ENCODE measurements around the gene WDR33. TPM values are rescaled to one million over a fixed set of nuclear protein-coding genes. Genes with fewer than 3 reads are reported as not detected.
A peak's percentile ranks its signal among the peaks of the same experiment; 100 is the strongest.

WDR33 gene
- total and polyA plus RNA-seq, 9 donors, result 16.3 to 56.2 (median 46.7) TPM

DNA sequence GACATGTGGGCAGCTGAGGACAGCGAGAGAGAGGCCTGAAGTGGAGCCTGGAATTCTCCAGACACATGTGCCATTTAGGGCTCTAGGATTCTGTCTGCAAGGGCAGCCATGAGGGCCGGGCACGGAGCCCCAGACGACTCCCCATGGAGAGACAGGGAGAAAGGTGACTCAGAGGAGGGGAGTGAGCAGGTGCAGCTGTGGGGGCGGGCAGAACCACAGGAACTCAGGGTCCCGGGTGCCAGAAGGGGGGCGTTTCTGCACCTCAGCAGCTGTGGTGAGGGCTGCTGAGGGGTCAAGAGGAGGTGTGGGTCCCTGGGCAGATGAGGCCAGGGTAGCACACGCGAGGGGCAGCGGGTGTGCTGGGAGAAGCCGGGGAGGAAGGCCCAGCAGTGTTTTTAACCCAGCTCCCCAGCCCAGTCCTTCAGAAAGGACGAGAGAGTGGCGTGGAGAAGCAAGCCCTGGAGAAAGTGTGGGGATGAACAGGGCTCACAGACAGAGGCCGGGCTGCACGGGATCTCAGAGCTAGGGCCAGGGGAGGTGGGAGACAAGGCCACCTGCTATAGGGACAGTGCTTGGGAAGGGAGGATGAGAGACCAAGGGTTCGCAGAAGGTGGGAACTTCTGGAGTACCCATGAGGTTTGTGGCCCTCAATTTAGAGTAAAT is 157.4 kb downstream of the WDR33 start:
- DNase-seq, result no peak
- Histone ChIP-seq H3K27ac (no peak overlapping the region), H3K9me3 (no peaks in the 10 kb centered on the region), H3K4me1 (ENCODE audit: insufficient read depth) (no peaks in the 10 kb centered on the region), H3K4me3 (no peak overlapping the region), H3K36me3 (no peaks in the 10 kb centered on the region), H3K27me3 (no peaks in the 10 kb centered on the region)
- 77 to 82% (median 81%) methylated on average over 16 of the region's 16 CpGs for WGBS, 3 donors
- TF ChIP-seq, protein P1, sequence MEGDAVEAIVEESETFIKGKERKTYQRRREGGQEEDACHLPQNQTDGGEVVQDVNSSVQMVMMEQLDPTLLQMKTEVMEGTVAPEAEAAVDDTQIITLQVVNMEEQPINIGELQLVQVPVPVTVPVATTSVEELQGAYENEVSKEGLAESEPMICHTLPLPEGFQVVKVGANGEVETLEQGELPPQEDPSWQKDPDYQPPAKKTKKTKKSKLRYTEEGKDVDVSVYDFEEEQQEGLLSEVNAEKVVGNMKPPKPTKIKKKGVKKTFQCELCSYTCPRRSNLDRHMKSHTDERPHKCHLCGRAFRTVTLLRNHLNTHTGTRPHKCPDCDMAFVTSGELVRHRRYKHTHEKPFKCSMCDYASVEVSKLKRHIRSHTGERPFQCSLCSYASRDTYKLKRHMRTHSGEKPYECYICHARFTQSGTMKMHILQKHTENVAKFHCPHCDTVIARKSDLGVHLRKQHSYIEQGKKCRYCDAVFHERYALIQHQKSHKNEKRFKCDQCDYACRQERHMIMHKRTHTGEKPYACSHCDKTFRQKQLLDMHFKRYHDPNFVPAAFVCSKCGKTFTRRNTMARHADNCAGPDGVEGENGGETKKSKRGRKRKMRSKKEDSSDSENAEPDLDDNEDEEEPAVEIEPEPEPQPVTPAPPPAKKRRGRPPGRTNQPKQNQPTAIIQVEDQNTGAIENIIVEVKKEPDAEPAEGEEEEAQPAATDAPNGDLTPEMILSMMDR (IDR thresholded peaks at IDR 0.05), result no peak
- intact Hi-C loops (cut with DNase I), result no loop called here

DNA sequence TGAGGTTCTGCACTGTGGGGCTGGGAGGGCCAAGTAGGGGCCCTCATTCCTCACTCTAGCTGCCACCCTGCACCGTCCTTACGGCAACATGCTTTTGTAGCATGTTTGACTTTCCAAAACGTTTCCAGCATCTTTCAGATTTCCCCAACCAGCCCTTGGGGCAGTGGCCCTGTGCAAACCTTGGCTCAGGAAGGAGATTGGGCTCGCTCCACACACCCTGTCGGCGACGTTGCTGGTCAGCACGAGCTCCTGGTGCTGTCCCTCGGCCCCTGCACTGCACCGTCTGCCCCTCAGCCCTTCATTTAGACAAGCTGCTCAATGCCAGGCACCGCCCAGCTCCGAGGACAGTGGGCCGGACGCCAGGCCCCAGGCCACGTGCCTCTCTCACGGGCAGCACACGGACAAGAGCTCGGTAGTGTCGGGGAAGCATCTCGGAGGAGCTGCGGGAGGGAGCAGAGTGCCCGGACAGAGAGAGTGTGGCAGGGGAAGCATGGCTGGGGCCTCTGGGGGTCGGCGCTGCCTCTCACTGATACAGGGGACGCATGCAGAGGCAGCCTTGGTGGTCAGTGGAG is 158.1 kb downstream of the WDR33 start:
- no peak for DNase-seq
- Histone ChIP-seq H3K36me3 (no peaks in the 10 kb centered on the region), H3K27ac (no peak overlapping the region), H3K4me3 (no peak overlapping the region), H3K4me1 (ENCODE audit: insufficient read depth) (no peaks in the 10 kb centered on the region), H3K9me3 (no peaks in the 10 kb centered on the region), H3K27me3 (no peaks in the 10 kb centered on the region)
- WGBS, 3 donors, result 81 to 85% (median 82%) methylated on average over 25 of the region's 25 CpGs
- TF ChIP-seq, protein P1 (IDR thresholded peaks at IDR 0.05), result no peak
- TF ChIP-seq POLR2A (IDR thresholded peaks at IDR 0.05) (no peak), EP300 (IDR thresholded peaks at IDR 0.05) (no peak)
- intact Hi-C loops (cut with DNase I), result no loop called here

DNA sequence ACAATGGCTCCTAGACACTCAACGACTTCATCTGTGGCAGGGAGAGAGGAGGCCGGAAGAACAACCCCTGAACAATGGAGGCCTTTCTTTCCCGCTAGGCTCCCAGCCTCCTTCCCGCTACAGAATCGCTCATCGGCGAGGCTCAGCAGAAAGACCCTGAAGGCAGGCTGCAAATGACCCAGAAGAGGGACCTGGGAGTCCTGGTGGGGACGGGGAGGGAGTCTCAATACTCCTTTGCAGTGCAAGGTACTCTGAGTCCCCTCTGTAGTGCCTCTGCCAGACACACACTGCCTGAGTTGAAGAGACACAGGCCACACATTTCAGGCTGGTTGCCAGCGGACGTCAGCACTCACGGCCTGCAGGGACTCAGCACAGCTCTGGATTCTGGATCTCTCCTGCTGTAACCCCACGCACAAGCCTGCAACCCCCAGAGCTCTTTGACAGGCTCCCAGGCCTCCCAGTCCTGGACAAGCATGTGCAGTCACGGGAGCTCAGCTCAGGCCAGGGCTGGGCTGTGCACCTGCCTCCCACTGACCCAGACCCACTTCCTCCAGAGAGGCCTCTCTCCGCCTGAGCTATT is 158.9 kb downstream of the WDR33 start:
- H3K4me3 ChIP-seq, result no peak overlapping the region
- no peaks in the 10 kb centered on the region for H3K9me3 ChIP-seq
- no peaks in the 10 kb centered on the region for H3K4me1 ChIP-seq (ENCODE audit: insufficient read depth)
- intact Hi-C loops (cut with DNase I), result no loop called here
- WGBS, 3 donors, result 78 to 91% (median 88%) methylated on average over 14 of the region's 14 CpGs
- TF ChIP-seq, protein P1 (IDR thresholded peaks at IDR 0.05), result no peak
- TF ChIP-seq EP300 (IDR thresholded peaks at IDR 0.05) (no peak), POLR2A (IDR thresholded peaks at IDR 0.05) (no peak)
- H3K27ac ChIP-seq, result no peak overlapping the region
- no peaks in the 10 kb centered on the region for H3K27me3 ChIP-seq
- no peaks in the 10 kb centered on the region for H3K36me3 ChIP-seq
- no peak for DNase-seq

DNA sequence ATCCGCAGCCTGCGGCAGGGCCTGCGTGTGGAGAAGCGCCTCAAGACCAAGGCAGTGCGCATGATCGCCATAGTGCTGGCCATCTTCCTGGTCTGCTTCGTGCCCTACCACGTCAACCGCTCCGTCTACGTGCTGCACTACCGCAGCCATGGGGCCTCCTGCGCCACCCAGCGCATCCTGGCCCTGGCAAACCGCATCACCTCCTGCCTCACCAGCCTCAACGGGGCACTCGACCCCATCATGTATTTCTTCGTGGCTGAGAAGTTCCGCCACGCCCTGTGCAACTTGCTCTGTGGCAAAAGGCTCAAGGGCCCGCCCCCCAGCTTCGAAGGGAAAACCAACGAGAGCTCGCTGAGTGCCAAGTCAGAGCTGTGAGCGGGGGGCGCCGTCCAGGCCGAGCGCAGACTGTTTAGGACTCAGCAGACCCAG is 159.6 kb downstream of the WDR33 start:
- Histone ChIP-seq H3K4me1 (ENCODE audit: insufficient read depth) (no peaks in the 10 kb centered on the region), H3K27me3 (no peaks in the 10 kb centered on the region), H3K4me3 (no peak overlapping the region), H3K9me3 (no peaks in the 10 kb centered on the region), H3K27ac (no peak overlapping the region), H3K36me3 (no peaks in the 10 kb centered on the region)
- no peak for DNase-seq
- no peak for TF ChIP-seq POLR2A (IDR thresholded peaks at IDR 0.05)
- TF ChIP-seq, protein P1 (IDR thresholded peaks at IDR 0.05), result no peak
- TF ChIP-seq EP300 (IDR thresholded peaks at IDR 0.05), result no peak
- WGBS, 3 donors, result 96 to 97% (median 96%) methylated on average over 29 of the region's 29 CpGs
- intact Hi-C loops (cut with DNase I), result no loop called here

Small RNA genes lying within 50 kb of the gene (small RNA-seq; reads per million reads assigned to genes)
- gene RF00017 (not detected), gene RF00019 (not detected), gene RNU6-395P (not detected), gene RNY4P7 (0.55 reads per million, percentile 20 among the genes with 10 or more reads in this experiment)

Other genes starting within 250 kb of the WDR33 start
- gene GPR17, start 165.0 kb downstream of the WDR33 start, total RNA-seq, result not detected
- gene GPR17, start 165.0 kb downstream of the WDR33 start, polyA plus RNA-seq, result under 1 TPM in 1 of 2 donors, not detected in 1; 0.18 TPM
- 10 to 100 TPM in 4 of 7 donors, 1 to 10 TPM in 3; 3.8 to 70.4 (median 19.1) TPM for gene LIMS2, start 135.6 kb downstream of the WDR33 start, total RNA-seq
- 10 to 100 TPM; 12.7 to 31.0 TPM for gene LIMS2, start 135.6 kb downstream of the WDR33 start, polyA plus RNA-seq
- 1 to 10 TPM; 6.1 to 9.8 (median 6.9) TPM for gene SFT2D3, start 109.7 kb downstream of the WDR33 start, total RNA-seq
- 1 to 10 TPM; 5.1 to 8.5 TPM for gene SFT2D3, start 109.7 kb downstream of the WDR33 start, polyA plus RNA-seq
- gene POLR2D, start 47.0 kb upstream of the WDR33 start, total RNA-seq, result 10 to 100 TPM in 5 of 7 donors, 1 to 10 TPM in 2; 8.0 to 31.2 (median 26.3) TPM
- gene POLR2D, start 47.0 kb upstream of the WDR33 start, polyA plus RNA-seq, result 10 to 100 TPM; 13.1 to 32.5 TPM
- gene AMMECR1L, start 74.8 kb upstream of the WDR33 start, total RNA-seq, result 10 to 100 TPM in 5 of 7 donors, 1 to 10 TPM in 2; 7.7 to 18.4 (median 15.7) TPM
- gene AMMECR1L, start 74.8 kb upstream of the WDR33 start, polyA plus RNA-seq, result 10 to 100 TPM in 1 of 2 donors, 1 to 10 TPM in 1; 8.9 to 18.8 TPM
- gene SAP130, start 216.9 kb upstream of the WDR33 start, total RNA-seq, result 10 to 100 TPM in 5 of 7 donors, 1 to 10 TPM in 2; 6.1 to 28.3 (median 25.3) TPM
- 10 to 100 TPM; 10.5 to 24.0 TPM for gene SAP130, start 216.9 kb upstream of the WDR33 start, polyA plus RNA-seq